Left lung (tissue), 10 donors: ENCODE data around the gene PRPF38B. TPM values are rescaled to one million over a fixed set of nuclear protein-coding genes. Genes with fewer than 3 reads are reported as not detected.
"Not testable (repeated sequence)": the region's sequence is repeated elsewhere in the genome, so short reads cannot be mapped to it uniquely, and the experiment has no call there.

Experiments used
- ATAC-seq: fragments of 200-7000 bp; cut with Tn5 transposase; one replicate; pipeline ENCODE4 v1.9.1; 2020; ENCODE audit warnings: moderate library complexity
- DNase-seq, 4 donors: peaks; one replicate each; pipeline ENCODE4 v3.0.0-alpha.2; 2013 to 2020
- H3K27ac ChIP-seq, 2 donors: fragments of 200-600 bp; sonication (generic) in 1 of 2; one replicate each; pipeline versions ENCODE4 v1.5.0 to v1.8.0; 2020 to 2021
- H3K27me3 ChIP-seq, 2 donors: fragments of 200-600 bp; sonication (generic) in 1 of 2; one replicate each; pipeline versions ENCODE4 v1.5.0 to v1.8.0; 2020 to 2021
- H3K36me3 ChIP-seq, 2 donors: fragments of 200-600 bp; sonication (generic) in 1 of 2; one replicate each; pipeline versions ENCODE4 v1.5.0 to v1.8.0; 2020 to 2021
- H3K4me1 ChIP-seq, 2 donors: fragments of 200-600 bp; one replicate each; pipeline ENCODE4 v1.8.0; 2021
- H3K4me3 ChIP-seq, 2 donors: fragments of 200-600 bp; sonication (generic) in 1 of 2; one replicate each; pipeline versions ENCODE4 v1.5.0 to v1.8.0; 2020 to 2021; ENCODE audit warnings: mild to moderate bottlenecking in 1 of 2
- H3K9me3 ChIP-seq, 2 donors: fragments of 200-600 bp; sonication (generic) in 1 of 2; one replicate each; pipeline versions ENCODE4 v1.5.0 to v1.8.0; 2020 to 2021
- CTCF ChIP-seq, 2 donors: fragments of 200-600 bp; sonication (generic) in 1 of 2; IDR thresholded peaks; one replicate each; pipeline versions ENCODE4 v1.5.0 to v1.8.0; 2021; ENCODE audit warnings: antibody characterized with exemption in 2 of 2
- intact Hi-C, 2 donors: fragments of 100-400 bp; cut with DNase I; formaldehyde crosslinking; loops; one replicate each; pipeline versions ENCODE4 v1.11.2 to v1.14.2; 2022
- polyA plus RNA-seq, 6 donors: library from polyadenylated mRNA; unstranded; fragments of 120-200 nt; gene quantifications; one replicate each; pipeline ENCODE4 v1.2.1, GENCODE V29; 2013; ENCODE audit not compliant: insufficient read length in 6 of 6
- total RNA-seq, 2 donors: library from RNA; stranded (reverse); fragmentation: NEBNext Ultra II Directional; extraction: Animal tissue kit (Norgen Biotek cat#: 25700); gene quantifications; one replicate each; pipeline ENCODE4 v1.2.1, GENCODE V29; 2021
- donor health status: DM: no; HTN: yes; CAD: no.
- donor health status: DM: no; HTN: no; CAD: no.

The PRPF38B gene
- total and polyA plus RNA-seq, 8 donors = 24.7 to 95.5 (median 86.2) TPM

- ATAC-seq = no peak
- intact Hi-C loops = no loop called here
Measured at GRCh38 chr1:108678706-108679105, 13.4 kb upstream of the PRPF38B start.

GRCh38 chr1:108679586-108680213 is 12.4 kb upstream of the PRPF38B start:
- no peaks in the 10 kb centered on the region for H3K27me3 ChIP-seq
- no peak overlapping the region for H3K27ac ChIP-seq
- H3K4me3 ChIP-seq = no peak overlapping the region
- no peaks in the 10 kb centered on the region for H3K36me3 ChIP-seq
- no peaks in the 10 kb centered on the region for H3K9me3 ChIP-seq
- DNase-seq (no peak), ATAC-seq (no peak)
- intact Hi-C loops = no loop called here
- TF ChIP-seq CTCF (IDR thresholded peaks at IDR 0.05) = no peak
- H3K4me1 ChIP-seq = peaks cover 0 to 4% of the 10 kb centered on the region in 2 donors

More at GRCh38 chr1:108678706-108679105, 13.4 kb upstream of the PRPF38B start:
- no peaks in the 10 kb centered on the region for H3K27me3 ChIP-seq
- DNase-seq = no peak
- peaks cover 0 to 4% of the 10 kb centered on the region in 2 donors for H3K4me1 ChIP-seq
- no peaks in the 10 kb centered on the region for H3K9me3 ChIP-seq
- no peaks in the 10 kb centered on the region for H3K36me3 ChIP-seq
- no peak overlapping the region for H3K27ac ChIP-seq
- H3K4me3 ChIP-seq = no peak overlapping the region
- TF ChIP-seq CTCF (IDR thresholded peaks at IDR 0.05) = no peak

- H3K4me3 ChIP-seq, H3K36me3 ChIP-seq, intact Hi-C loops: not testable (repeated sequence)
Measured at GRCh38 chr1:108681701-108682100, 10.4 kb upstream of the PRPF38B start.

GRCh38 chr1:108685529-108685928 is 6.6 kb upstream of the PRPF38B start:
- no peak overlapping the region for H3K27ac ChIP-seq
- ATAC-seq (no peak), DNase-seq (no peak)
- H3K27me3 ChIP-seq = no peaks in the 10 kb centered on the region
- H3K4me1 ChIP-seq = peaks cover 0 to 4% of the 10 kb centered on the region in 2 donors
- H3K36me3 ChIP-seq = no peaks in the 10 kb centered on the region
- H3K4me3 ChIP-seq = no peak overlapping the region
- TF ChIP-seq CTCF (IDR thresholded peaks at IDR 0.05) = no peak
- intact Hi-C loops = no loop called here
- H3K9me3 ChIP-seq = no peaks in the 10 kb centered on the region

More at GRCh38 chr1:108681701-108682100, 10.4 kb upstream of the PRPF38B start:
- not testable (repeated sequence) for H3K27ac ChIP-seq, H3K4me1 ChIP-seq, H3K27me3 ChIP-seq, ATAC-seq, DNase-seq, H3K9me3 ChIP-seq

GRCh38 chr1:108686614-108687313 is 5.3 kb upstream of the PRPF38B start:
- Histone ChIP-seq H3K27me3 (no peaks in the 10 kb centered on the region), H3K4me3 (no peak overlapping the region), H3K4me1 (peaks cover 9 to 14% of the 10 kb centered on the region in 2 donors), H3K36me3 (no peaks in the 10 kb centered on the region), H3K9me3 (no peaks in the 10 kb centered on the region), H3K27ac (no peak overlapping the region)
- no peak for ATAC-seq
- no peak for TF ChIP-seq CTCF (IDR thresholded peaks at IDR 0.05)
- no peak for DNase-seq
- intact Hi-C loops = no loop called here
